Effector memory CD4-positive, alpha-beta T cell (primary cell): Measurements from ENCODE around the gene FBXO11.

Source experiments
- DNase-seq, 3 donors: peaks; one replicate each; pipeline ENCODE4 v3.0.0-alpha.2; 2020
- H3K27ac ChIP-seq: 2 replicates; pipeline ENCODE4 v1.7.0; 2013; ENCODE audit warnings: mild to moderate bottlenecking, low read length, moderate library complexity; ENCODE audit not compliant: insufficient read depth, poor library complexity, severe bottlenecking
- H3K27me3 ChIP-seq: replicated peaks from 2 replicates; pipeline ENCODE4 v1.7.0; 2013; ENCODE audit warnings: mild to moderate bottlenecking, low read length; ENCODE audit not compliant: insufficient read depth, control insufficient read depth, poor library complexity, severe bottlenecking
- H3K36me3 ChIP-seq: 2 replicates; pipeline ENCODE4 v1.7.0; 2013; ENCODE audit warnings: mild to moderate bottlenecking, low read length, moderate library complexity; ENCODE audit not compliant: control insufficient read depth, insufficient read depth
- H3K4me1 ChIP-seq: 2 replicates; pipeline ENCODE4 v1.7.0; 2013; ENCODE audit warnings: low read length, mild to moderate bottlenecking; ENCODE audit not compliant: control insufficient read depth, insufficient read depth, poor library complexity, severe bottlenecking
- H3K4me3 ChIP-seq: 2 replicates; pipeline ENCODE4 v1.7.0; 2013; ENCODE audit warnings: low read length, low read depth, mild to moderate bottlenecking; ENCODE audit not compliant: insufficient read depth, poor library complexity, severe bottlenecking
- H3K9me3 ChIP-seq: 2 replicates; pipeline ENCODE4 v1.7.0; 2013; ENCODE audit warnings: mild to moderate bottlenecking, low read length, moderate library complexity; ENCODE audit not compliant: control insufficient read depth

FBXO11 gene

GRCh38 chr2:47796090-47796697, 110.1 kb downstream of the FBXO11 start:
- Histone ChIP-seq H3K4me1 (no peaks in the 10 kb centered on the region), H3K9me3 (no peaks in the 10 kb centered on the region), H3K4me3 (no peak overlapping the region), H3K27ac (no peak overlapping the region), H3K27me3 (no peaks in the 10 kb centered on the region), H3K36me3 (peaks cover 35% of the 10 kb centered on the region)
- DNase-seq = no peak

- Histone ChIP-seq H3K27me3 (no peaks in the 10 kb centered on the region), H3K36me3 (no peaks in the 10 kb centered on the region), H3K4me3 (no peak overlapping the region), H3K9me3 (no peaks in the 10 kb centered on the region), H3K4me1 (peaks cover 10% of the 10 kb centered on the region), H3K27ac (no peak overlapping the region)
- DNase-seq = no peak
Measured at GRCh38 chr2:47785986-47786385, 120.3 kb downstream of the FBXO11 start.

- Histone ChIP-seq H3K36me3 (no peaks in the 10 kb centered on the region), H3K4me3 (peak overlapping the region; percentile 62), H3K27me3 (no peaks in the 10 kb centered on the region), H3K27ac (peak overlapping the region; percentile 86), H3K4me1 (peaks cover 10% of the 10 kb centered on the region), H3K9me3 (no peaks in the 10 kb centered on the region)
- DNase-seq = no peak
Measured at GRCh38 chr2:47784352-47784851, 121.9 kb downstream of the FBXO11 start.

- peak; percentile 56 to 67 (median 64) for DNase-seq
- no peaks in the 10 kb centered on the region for H3K9me3 ChIP-seq
Measured at GRCh38 chr2:47783486-47784351, 122.6 kb downstream of the FBXO11 start.

GRCh38 chr2:47782671-47783485, 123.4 kb downstream of the FBXO11 start, which contains the start of gene MSH6:
TSS of gene MSH6 (plus strand) at chr2:47783145. CDS start at chr2:47783234, 89 bp downstream.
- Histone ChIP-seq H3K27me3 (no peaks in the 10 kb centered on the region), H3K27ac (peak within 1 kb of the TSS; percentile 86), H3K36me3 (no peaks in the 10 kb centered on the region), H3K9me3 (no peaks in the 10 kb centered on the region), H3K4me3 (peak within 1 kb of the TSS; percentile 98), H3K4me1 (peaks cover 10% of the 10 kb centered on the region)
- DNase-seq = peak; percentile 79 to 84 (median 83)

More at GRCh38 chr2:47783486-47784351, 122.6 kb downstream of the FBXO11 start:
- H3K4me3 ChIP-seq = peak overlapping the region; percentile 98
- H3K27ac ChIP-seq = peak overlapping the region; percentile 86
- peaks cover 10% of the 10 kb centered on the region for H3K4me1 ChIP-seq
- H3K27me3 ChIP-seq = no peaks in the 10 kb centered on the region
- H3K36me3 ChIP-seq = no peaks in the 10 kb centered on the region

DNA sequence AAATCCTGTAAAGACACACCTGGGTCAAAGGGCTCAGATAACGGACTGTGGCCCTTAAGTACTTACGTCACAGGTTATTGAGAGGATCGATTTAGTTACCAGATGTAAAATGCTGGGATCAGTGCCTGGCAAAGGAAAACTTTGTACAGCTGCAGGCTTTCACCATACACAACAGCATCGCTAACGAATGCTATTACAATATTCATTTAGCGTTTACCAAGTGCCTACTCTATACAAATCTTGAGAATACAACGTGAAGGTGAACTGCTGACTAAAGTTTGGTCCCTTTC, 124.0 kb downstream of the FBXO11 start:
- Histone ChIP-seq H3K27ac (peak overlapping the region; percentile 72), H3K36me3 (no peaks in the 10 kb centered on the region), H3K4me1 (peaks cover 7% of the 10 kb centered on the region), H3K4me3 (peak overlapping the region; percentile 86), H3K27me3 (no peaks in the 10 kb centered on the region), H3K9me3 (no peaks in the 10 kb centered on the region)
- DNase-seq = no peak

GRCh38 chr2:47779426-47779790, 126.9 kb downstream of the FBXO11 start:
- H3K27me3 ChIP-seq = no peaks in the 10 kb centered on the region
- DNase-seq = no peak
- no peaks in the 10 kb centered on the region for H3K9me3 ChIP-seq
- no peaks in the 10 kb centered on the region for H3K36me3 ChIP-seq
- peaks cover 5% of the 10 kb centered on the region for H3K4me1 ChIP-seq
- no peak overlapping the region for H3K27ac ChIP-seq
- no peak overlapping the region for H3K4me3 ChIP-seq

DNA sequence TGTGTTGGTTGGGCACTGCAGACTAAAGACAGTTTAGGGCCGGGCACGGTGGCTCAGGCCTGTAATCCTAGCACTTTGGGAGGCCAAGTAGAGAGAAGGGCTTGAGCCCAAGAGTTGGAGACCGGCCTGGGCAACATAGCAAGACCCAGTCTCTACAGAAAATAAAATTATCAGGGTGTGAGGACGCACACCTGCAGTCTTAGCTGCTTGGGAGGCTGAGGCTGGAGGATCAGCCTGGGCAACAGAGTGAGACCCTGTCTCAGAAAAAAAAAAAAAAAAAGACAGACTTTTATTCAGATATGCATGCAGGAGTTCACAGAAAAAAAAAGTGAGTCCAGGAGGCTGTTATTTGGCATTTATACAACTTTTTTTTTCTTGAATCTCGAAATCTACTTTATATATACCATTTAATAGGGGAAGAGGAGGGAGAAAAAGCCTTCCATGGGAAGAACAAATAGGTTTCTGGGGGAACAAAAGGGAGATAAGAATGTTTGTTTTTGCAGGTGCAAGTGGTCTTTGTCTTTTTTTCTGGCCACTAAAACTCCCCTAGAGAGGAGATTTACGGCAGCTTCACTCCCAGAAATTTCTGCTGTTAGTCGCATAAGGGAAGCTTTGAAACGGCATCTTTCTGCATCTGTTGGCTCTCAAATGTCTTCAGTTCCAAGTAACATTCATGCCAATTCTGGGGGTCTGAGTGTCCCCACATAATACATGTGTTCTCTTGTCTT, 127.4 kb downstream of the FBXO11 start:
- Histone ChIP-seq H3K36me3 (no peaks in the 10 kb centered on the region), H3K27ac (no peak overlapping the region), H3K4me3 (no peak overlapping the region), H3K27me3 (no peaks in the 10 kb centered on the region), H3K9me3 (no peaks in the 10 kb centered on the region), H3K4me1 (no peaks in the 10 kb centered on the region)
- DNase-seq = no peak

GRCh38 chr2:47777277-47777937, 128.9 kb downstream of the FBXO11 start:
- Histone ChIP-seq H3K4me1 (no peaks in the 10 kb centered on the region), H3K27ac (no peak overlapping the region), H3K27me3 (no peaks in the 10 kb centered on the region), H3K4me3 (no peak overlapping the region), H3K36me3 (no peaks in the 10 kb centered on the region), H3K9me3 (no peaks in the 10 kb centered on the region)
- no peak for DNase-seq
